HTR-8/SVneo (cell line): Measurements from ENCODE around the gene CLCA2.

ENCODE experiments used
- DNase-seq: peaks from one replicate; pipeline ENCODE4 v3.0.0; 2011; ENCODE audit warnings: low spot score, mixed read lengths; ENCODE audit not compliant: insufficient read length
- FAIRE-seq: peaks from 2 replicates; lab custom pipeline; 2011; peaks lifted over from hg19 to GRCh38; lab: Jason Lieb, UNC

CLCA2 gene

GRCh38 chr1:86429122-86429725 is 5.3 kb downstream of the CLCA2 start:
- DNase-seq (no peak), FAIRE-seq (no peak)

GRCh38 chr1:86429835-86430234 is 5.9 kb downstream of the CLCA2 start:
- no peak for FAIRE-seq
- peak; percentile 40 for DNase-seq

GRCh38 chr1:86430376-86430775 is 6.4 kb downstream of the CLCA2 start:
- FAIRE-seq (no peak), DNase-seq (no peak)

- DNase-seq (no peak), FAIRE-seq (no peak)
These were observed 10.1 kb downstream of the CLCA2 start for GRCh38 chr1:86434059-86434458.

- no peak for FAIRE-seq
These were observed 11.4 kb downstream of the CLCA2 start for GRCh38 chr1:86435327-86435726.

GRCh38 chr1:86436041-86436440 is 12.1 kb downstream of the CLCA2 start:
- FAIRE-seq (no peak), DNase-seq (no peak)

More at GRCh38 chr1:86435327-86435726, 11.4 kb downstream of the CLCA2 start:
- DNase-seq = no peak

- no peak for FAIRE-seq
- no peak for DNase-seq
These were observed 17.6 kb downstream of the CLCA2 start for GRCh38 chr1:86441581-86441980.

GRCh38 chr1:86441997-86442396 is 18.0 kb downstream of the CLCA2 start:
- FAIRE-seq (no peak), DNase-seq (no peak)

- FAIRE-seq (no peak), DNase-seq (no peak)
These were observed 21.9 kb downstream of the CLCA2 start for GRCh38 chr1:86445919-86446318.

- FAIRE-seq (no peak), DNase-seq (no peak)
These were observed 23.3 kb downstream of the CLCA2 start for GRCh38 chr1:86447198-86447790.

- DNase-seq = no peak
- FAIRE-seq = no peak
These were observed 24.7 kb downstream of the CLCA2 start for GRCh38 chr1:86448670-86449069.

GRCh38 chr1:86449103-86449502 is 25.1 kb downstream of the CLCA2 start:
- no peak for DNase-seq
- no peak for FAIRE-seq

GRCh38 chr1:86450847-86451246 is 26.9 kb downstream of the CLCA2 start:
- DNase-seq = no peak
- no peak for FAIRE-seq

GRCh38 chr1:86453664-86454063 is 29.7 kb downstream of the CLCA2 start:
- DNase-seq (no peak), FAIRE-seq (no peak)

- no peak for FAIRE-seq
- no peak for DNase-seq
These were observed 31.1 kb downstream of the CLCA2 start for GRCh38 chr1:86455073-86455472.

- DNase-seq (no peak), FAIRE-seq (no peak)
These were observed 37.0 kb downstream of the CLCA2 start for GRCh38 chr1:86460998-86461397.

GRCh38 chr1:86461482-86461881 is 37.5 kb downstream of the CLCA2 start:
- DNase-seq (no peak), FAIRE-seq (no peak)

GRCh38 chr1:86464819-86465218 is 40.8 kb downstream of the CLCA2 start:
- DNase-seq (no peak), FAIRE-seq (no peak)

GRCh38 chr1:86466109-86466844 is 42.3 kb downstream of the CLCA2 start:
- FAIRE-seq (no peak), DNase-seq (no peak)

GRCh38 chr1:86466986-86467385 is 43.0 kb downstream of the CLCA2 start:
- DNase-seq = no peak
- no peak for FAIRE-seq

- DNase-seq (no peak), FAIRE-seq (no peak)
These were observed 44.6 kb downstream of the CLCA2 start, which contains the start of gene CLCA1 for GRCh38 chr1:86468501-86468977. Gene CLCA1, plus strand, starts transcription at chr1:86468927. Its CDS starts 45 bp downstream, at chr1:86468972.
